K562 (cell line): ENCODE data around the gene PPM1F. TPM values are rescaled to one million over a fixed set of nuclear protein-coding genes. Genes with fewer than 3 reads are reported as not detected.

Source experiments
- LARP7 ChIP-seq: fragments of 450-650 bp; IDR thresholded peaks from 2 replicates; pipeline ENCODE4 v1.6.1; 2016
- MAFK ChIP-seq: IDR thresholded peaks from 2 replicates; pipeline ENCODE4 v1.6.1; 2011; ENCODE audit warnings: low read length, improper control_type of control experiment
- MYBL2 ChIP-seq, 2 experiments: fragments of 450-650 bp in 1 of 2; sonication (generic) in 1 of 2; formaldehyde crosslinking in 1 of 2; IDR thresholded peaks; 2 replicates each; pipeline versions ENCODE4 v1.6.1 to v1.8.1; 2017 to 2022; ENCODE audit warnings: borderline replicate concordance in 1 of 2, inconsistent platforms in 1 of 2, low read depth in 1 of 2, mild to moderate bottlenecking in 1 of 2, missing genetic modification reagents in 1 of 2, moderate library complexity in 1 of 2
- NR2C2 ChIP-seq, 2 experiments: fragments of 200-800 bp in 1 of 2; sonication (Bioruptor generic) in 1 of 2; sonication (generic) in 1 of 2; formaldehyde crosslinking in 1 of 2; IDR thresholded peaks; 2 replicates each; pipeline versions ENCODE4 v1.6.1 to v1.8.0; 2016 to 2022; ENCODE audit warnings: mild to moderate bottlenecking in 1 of 2, missing compliant biosample characterization in 1 of 2, missing genetic modification characterization in 1 of 2, missing genetic modification reagents in 1 of 2
- PRMT5 ChIP-seq: sonication (generic); formaldehyde crosslinking; IDR thresholded peaks from 2 replicates; pipeline ENCODE4 v1.5.0; 2020; ENCODE audit warnings: missing genetic modification reagents
- THRAP3 ChIP-seq: fragments of 450-650 bp; IDR thresholded peaks from 2 replicates; pipeline ENCODE4 v1.6.1; 2016; ENCODE audit warnings: mild to moderate bottlenecking, inconsistent platforms, borderline replicate concordance
- ZFPM2 ChIP-seq: fragments of 250-450 bp; sonication (Bioruptor Pico); IDR thresholded peaks from 2 replicates; pipeline ENCODE4 v1.5.1; 2022; ENCODE audit warnings: mild to moderate bottlenecking
- ZNF274 ChIP-seq: IDR thresholded peaks from 2 replicates; pipeline ENCODE4 v1.6.1; 2011; ENCODE audit warnings: low read depth, mild to moderate bottlenecking, low read length, moderate library complexity, borderline replicate concordance
- polyA plus RNA-seq, 8 experiments: library from polyadenylated mRNA; depleted of rRNA in 4 of 8; stranded (reverse) in 5 of 8; unstranded in 3 of 8; fragments of >200 nt; fragmentation: Nextera tagmentation in 2 of 8; fragmentation: Illumina TruSeq in 1 of 8; extraction: Ambion mirVana in 2 of 8; extraction: Trizol in 1 of 8; gene quantifications; 2 replicates each; pipeline versions ENCODE4 v1.2.1 to v1.2.3, GENCODE V29; 2011 to 2014; ENCODE audit warnings: inconsistent platforms in 1 of 8, missing spikeins in 1 of 8
- total RNA-seq, 7 experiments: library from RNA; depleted of rRNA in 6 of 7; stranded (reverse); fragments of >200 nt in 6 of 7; fragmentation: Illumina TruSeq in 2 of 7; extraction: Trizol in 2 of 7; gene quantifications; 2 replicates each; pipeline versions ENCODE4 v1.2.1 to v1.2.3, GENCODE V29; 2011 to 2021; ENCODE audit warnings: low replicate concordance in 1 of 7
- TF ChIP-seq, protein P1 (sequence below): sonication (generic); formaldehyde crosslinking; IDR thresholded peaks from 2 replicates; pipeline ENCODE4 v1.8.0; 2022; ENCODE audit warnings: missing genetic modification reagents, mild to moderate bottlenecking, moderate library complexity, borderline replicate concordance
- TF ChIP-seq, protein P2 (sequence below), 2 experiments: fragments of 200-800 bp in 1 of 2; sonication (Bioruptor generic) in 1 of 2; sonication (generic) in 1 of 2; formaldehyde crosslinking in 1 of 2; IDR thresholded peaks in 1 of 2; conservative IDR thresholded peaks in 1 of 2; 2 replicates each; pipeline versions ENCODE4 v1.5.0 to v1.6.1; 2016 to 2020; ENCODE audit warnings: missing compliant biosample characterization in 1 of 2, missing genetic modification characterization in 1 of 2, missing genetic modification reagents in 1 of 2
- TF ChIP-seq, protein P3 (sequence below): fragments of 150-350 bp; IDR thresholded peaks from 2 replicates; pipeline ENCODE4 v1.6.1; 2014; ENCODE audit warnings: low read depth, mild to moderate bottlenecking, low read length, borderline replicate concordance
- TF ChIP-seq, protein P4 (sequence below): IDR thresholded peaks from 2 replicates; pipeline ENCODE4 v1.6.1; 2016; ENCODE audit warnings: missing genetic modification characterization, missing compliant biosample characterization

Gene PPM1F
- total and polyA plus RNA-seq, 9 of the 15 experiments (the other 6 are each of a cell fraction or from before 2014, with no cell fraction given), result 2.1 to 159 (median 64.0) TPM

DNA sequence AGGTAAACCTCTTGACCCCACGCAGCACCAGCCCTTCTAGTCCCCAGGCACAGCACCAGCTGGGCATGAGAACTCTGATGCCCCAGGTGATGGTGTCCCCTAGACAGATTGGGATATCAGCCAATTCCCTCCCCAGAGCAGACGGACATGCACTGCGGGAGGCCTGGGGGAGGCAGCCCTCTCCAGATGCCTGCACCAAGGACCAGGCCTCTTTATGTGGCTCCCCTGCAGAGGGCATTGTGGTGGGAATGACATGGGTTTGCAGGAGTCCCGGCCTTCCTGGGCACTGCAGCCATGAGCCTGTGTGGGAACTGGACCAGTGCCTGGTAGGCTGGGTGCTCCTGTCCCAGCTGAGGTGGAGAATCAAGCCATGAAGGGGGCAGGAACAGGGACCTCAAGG is 25.9 kb downstream of the PPM1F start (continued):
- TF ChIP-seq NR2C2 (CRISPR knock-in tag; IDR thresholded peaks at IDR 0.05), result 0 out of 2 replicates have a peak, but pooled peaks have one; percentile 5
- no peak for TF ChIP-seq NR2C2 (tag; IDR thresholded peaks at IDR 0.05)
- TF ChIP-seq, protein P1, sequence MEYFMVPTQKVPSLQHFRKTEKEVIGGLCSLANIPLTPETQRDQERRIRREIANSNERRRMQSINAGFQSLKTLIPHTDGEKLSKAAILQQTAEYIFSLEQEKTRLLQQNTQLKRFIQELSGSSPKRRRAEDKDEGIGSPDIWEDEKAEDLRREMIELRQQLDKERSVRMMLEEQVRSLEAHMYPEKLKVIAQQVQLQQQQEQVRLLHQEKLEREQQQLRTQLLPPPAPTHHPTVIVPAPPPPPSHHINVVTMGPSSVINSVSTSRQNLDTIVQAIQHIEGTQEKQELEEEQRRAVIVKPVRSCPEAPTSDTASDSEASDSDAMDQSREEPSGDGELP (CRISPR knock-in tag), result 0 out of 2 replicates have a peak, but pooled peaks have one; percentile 9
- no peak for TF ChIP-seq THRAP3
- TF ChIP-seq, protein P2, sequence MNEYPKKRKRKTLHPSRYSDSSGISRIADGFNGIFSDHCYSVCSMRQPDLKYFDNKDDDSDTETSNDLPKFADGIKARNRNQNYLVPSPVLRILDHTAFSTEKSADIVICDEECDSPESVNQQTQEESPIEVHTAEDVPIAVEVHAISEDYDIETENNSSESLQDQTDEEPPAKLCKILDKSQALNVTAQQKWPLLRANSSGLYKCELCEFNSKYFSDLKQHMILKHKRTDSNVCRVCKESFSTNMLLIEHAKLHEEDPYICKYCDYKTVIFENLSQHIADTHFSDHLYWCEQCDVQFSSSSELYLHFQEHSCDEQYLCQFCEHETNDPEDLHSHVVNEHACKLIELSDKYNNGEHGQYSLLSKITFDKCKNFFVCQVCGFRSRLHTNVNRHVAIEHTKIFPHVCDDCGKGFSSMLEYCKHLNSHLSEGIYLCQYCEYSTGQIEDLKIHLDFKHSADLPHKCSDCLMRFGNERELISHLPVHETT (CRISPR knock-in tag; conservative IDR thresholded peaks at IDR 0.05 in 1 of 2, IDR thresholded peaks at IDR 0.05 in 1 of 2), result 0 out of 4 replicates have a peak, but pooled peaks of 1 of the 2 experiments have one; percentile 74
- 0 out of 2 replicates have a peak, but pooled peaks have one; percentile 80 for TF ChIP-seq LARP7
- no peak for TF ChIP-seq MAFK
- no peak for TF ChIP-seq MYBL2 (IDR thresholded peaks at IDR 0.05; ENCODE audit: low read depth)
- TF ChIP-seq MYBL2 (CRISPR knock-in tag; IDR thresholded peaks at IDR 0.05; ENCODE audit: borderline replicate concordance), result peak; percentile 48; the same call in 1 of the 2 replicates
- TF ChIP-seq, protein P3, sequence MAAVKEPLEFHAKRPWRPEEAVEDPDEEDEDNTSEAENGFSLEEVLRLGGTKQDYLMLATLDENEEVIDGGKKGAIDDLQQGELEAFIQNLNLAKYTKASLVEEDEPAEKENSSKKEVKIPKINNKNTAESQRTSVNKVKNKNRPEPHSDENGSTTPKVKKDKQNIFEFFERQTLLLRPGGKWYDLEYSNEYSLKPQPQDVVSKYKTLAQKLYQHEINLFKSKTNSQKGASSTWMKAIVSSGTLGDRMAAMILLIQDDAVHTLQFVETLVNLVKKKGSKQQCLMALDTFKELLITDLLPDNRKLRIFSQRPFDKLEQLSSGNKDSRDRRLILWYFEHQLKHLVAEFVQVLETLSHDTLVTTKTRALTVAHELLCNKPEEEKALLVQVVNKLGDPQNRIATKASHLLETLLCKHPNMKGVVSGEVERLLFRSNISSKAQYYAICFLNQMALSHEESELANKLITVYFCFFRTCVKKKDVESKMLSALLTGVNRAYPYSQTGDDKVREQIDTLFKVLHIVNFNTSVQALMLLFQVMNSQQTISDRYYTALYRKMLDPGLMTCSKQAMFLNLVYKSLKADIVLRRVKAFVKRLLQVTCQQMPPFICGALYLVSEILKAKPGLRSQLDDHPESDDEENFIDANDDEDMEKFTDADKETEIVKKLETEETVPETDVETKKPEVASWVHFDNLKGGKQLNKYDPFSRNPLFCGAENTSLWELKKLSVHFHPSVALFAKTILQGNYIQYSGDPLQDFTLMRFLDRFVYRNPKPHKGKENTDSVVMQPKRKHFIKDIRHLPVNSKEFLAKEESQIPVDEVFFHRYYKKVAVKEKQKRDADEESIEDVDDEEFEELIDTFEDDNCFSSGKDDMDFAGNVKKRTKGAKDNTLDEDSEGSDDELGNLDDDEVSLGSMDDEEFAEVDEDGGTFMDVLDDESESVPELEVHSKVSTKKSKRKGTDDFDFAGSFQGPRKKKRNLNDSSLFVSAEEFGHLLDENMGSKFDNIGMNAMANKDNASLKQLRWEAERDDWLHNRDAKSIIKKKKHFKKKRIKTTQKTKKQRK, result no peak
- no peak for TF ChIP-seq ZFPM2 (CRISPR knock-in tag)
- TF ChIP-seq, protein P4, sequence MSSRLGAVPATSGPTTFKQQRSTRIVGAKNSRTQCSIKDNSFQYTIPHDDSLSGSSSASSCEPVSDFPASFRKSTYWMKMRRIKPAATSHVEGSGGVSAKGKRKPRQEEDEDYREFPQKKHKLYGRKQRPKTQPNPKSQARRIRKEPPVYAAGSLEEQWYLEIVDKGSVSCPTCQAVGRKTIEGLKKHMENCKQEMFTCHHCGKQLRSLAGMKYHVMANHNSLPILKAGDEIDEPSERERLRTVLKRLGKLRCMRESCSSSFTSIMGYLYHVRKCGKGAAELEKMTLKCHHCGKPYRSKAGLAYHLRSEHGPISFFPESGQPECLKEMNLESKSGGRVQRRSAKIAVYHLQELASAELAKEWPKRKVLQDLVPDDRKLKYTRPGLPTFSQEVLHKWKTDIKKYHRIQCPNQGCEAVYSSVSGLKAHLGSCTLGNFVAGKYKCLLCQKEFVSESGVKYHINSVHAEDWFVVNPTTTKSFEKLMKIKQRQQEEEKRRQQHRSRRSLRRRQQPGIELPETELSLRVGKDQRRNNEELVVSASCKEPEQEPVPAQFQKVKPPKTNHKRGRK (tag), result no peak
- no peak for TF ChIP-seq ZNF274
- TF ChIP-seq PRMT5 (CRISPR knock-in tag), result 0 out of 2 replicates have a peak, but pooled peaks have one; percentile 10
